WERI-Rb-1 (cell line): Measurements from ENCODE around the gene SLC7A11.

Source experiments
- DNase-seq: peaks from one replicate; pipeline ENCODE4 v3.0.0-alpha.2; 2020
- H3K27ac ChIP-seq: fragments of 250-450 bp; sonication (Bioruptor Pico); 2 replicates; pipeline ENCODE4 v1.5.1; 2020; ENCODE audit warnings: mild to moderate bottlenecking, moderate library complexity
- H3K27me3 ChIP-seq: fragments of 250-450 bp; sonication (Bioruptor Pico); 2 replicates; pipeline ENCODE4 v1.5.1; 2021; ENCODE audit warnings: mild to moderate bottlenecking, low read depth, moderate library complexity; ENCODE audit not compliant: insufficient read depth, severe bottlenecking
- H3K36me3 ChIP-seq: fragments of 250-450 bp; sonication (Bioruptor Pico); 2 replicates; pipeline ENCODE4 v1.5.1; 2020; ENCODE audit warnings: mild to moderate bottlenecking, moderate library complexity
- H3K4me3 ChIP-seq: 2 replicates; pipeline ENCODE4 v1.5.1; 2011; ENCODE audit warnings: low read depth, mild to moderate bottlenecking, control low read depth, low read length
- H3K9me3 ChIP-seq: fragments of 250-450 bp; sonication (Bioruptor Pico); 2 replicates; pipeline ENCODE4 v1.5.1; 2021; ENCODE audit warnings: mild to moderate bottlenecking, moderate library complexity; ENCODE audit not compliant: severe bottlenecking
- TF ChIP-seq, protein P1 (sequence below): IDR thresholded peaks from 2 replicates; pipeline ENCODE4 v1.5.1; 2011; ENCODE audit warnings: low read depth, mild to moderate bottlenecking, control low read depth, inconsistent platforms, low read length

Gene SLC7A11

DNA sequence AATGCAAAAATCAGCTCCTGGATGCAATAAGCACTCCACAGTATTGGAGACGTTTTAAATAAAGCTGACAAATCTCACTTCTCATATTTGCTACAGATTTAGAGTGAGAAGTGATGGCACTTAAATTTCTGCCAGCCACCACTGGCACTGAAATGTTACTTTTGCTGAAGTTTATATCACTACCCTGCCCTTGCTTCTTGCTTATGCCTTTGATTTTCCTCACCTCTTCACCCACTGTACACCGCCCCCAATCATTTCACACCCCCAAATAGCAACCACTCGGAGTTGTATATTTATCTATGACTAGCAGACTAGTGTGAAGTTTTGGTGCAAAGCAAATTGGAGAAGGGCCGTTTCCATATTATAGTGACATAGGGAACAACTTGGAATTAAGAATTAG is 19.9 kb upstream of the SLC7A11 start:
- Histone ChIP-seq H3K36me3 (no peaks in the 10 kb centered on the region), H3K27ac (no peak overlapping the region), H3K4me3 (no peak overlapping the region), H3K9me3 (no peaks in the 10 kb centered on the region), H3K27me3 (no peaks in the 10 kb centered on the region)
- DNase-seq, result no peak
- TF ChIP-seq, protein P1, sequence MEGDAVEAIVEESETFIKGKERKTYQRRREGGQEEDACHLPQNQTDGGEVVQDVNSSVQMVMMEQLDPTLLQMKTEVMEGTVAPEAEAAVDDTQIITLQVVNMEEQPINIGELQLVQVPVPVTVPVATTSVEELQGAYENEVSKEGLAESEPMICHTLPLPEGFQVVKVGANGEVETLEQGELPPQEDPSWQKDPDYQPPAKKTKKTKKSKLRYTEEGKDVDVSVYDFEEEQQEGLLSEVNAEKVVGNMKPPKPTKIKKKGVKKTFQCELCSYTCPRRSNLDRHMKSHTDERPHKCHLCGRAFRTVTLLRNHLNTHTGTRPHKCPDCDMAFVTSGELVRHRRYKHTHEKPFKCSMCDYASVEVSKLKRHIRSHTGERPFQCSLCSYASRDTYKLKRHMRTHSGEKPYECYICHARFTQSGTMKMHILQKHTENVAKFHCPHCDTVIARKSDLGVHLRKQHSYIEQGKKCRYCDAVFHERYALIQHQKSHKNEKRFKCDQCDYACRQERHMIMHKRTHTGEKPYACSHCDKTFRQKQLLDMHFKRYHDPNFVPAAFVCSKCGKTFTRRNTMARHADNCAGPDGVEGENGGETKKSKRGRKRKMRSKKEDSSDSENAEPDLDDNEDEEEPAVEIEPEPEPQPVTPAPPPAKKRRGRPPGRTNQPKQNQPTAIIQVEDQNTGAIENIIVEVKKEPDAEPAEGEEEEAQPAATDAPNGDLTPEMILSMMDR, result no peak

DNA sequence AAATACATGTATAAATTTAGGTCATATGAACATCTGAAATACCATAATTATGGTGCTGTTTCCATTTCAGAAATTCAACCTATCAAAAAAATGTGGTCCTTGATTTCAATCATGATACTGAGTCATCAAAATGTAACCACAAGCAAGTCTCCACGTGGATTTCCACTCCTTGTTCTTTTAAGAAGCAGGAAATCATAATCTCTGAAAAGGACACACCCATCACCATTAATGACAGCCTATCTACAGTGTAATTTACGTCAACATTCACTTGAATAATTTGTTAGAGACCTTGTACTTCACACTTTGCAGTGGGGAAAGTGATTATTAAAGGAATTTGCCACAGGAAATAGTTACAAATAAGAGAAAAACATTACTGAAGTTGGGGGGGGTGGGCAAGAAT is 17.7 kb upstream of the SLC7A11 start:
- DNase-seq, result no peak
- no peak overlapping the region for H3K27ac ChIP-seq

DNA sequence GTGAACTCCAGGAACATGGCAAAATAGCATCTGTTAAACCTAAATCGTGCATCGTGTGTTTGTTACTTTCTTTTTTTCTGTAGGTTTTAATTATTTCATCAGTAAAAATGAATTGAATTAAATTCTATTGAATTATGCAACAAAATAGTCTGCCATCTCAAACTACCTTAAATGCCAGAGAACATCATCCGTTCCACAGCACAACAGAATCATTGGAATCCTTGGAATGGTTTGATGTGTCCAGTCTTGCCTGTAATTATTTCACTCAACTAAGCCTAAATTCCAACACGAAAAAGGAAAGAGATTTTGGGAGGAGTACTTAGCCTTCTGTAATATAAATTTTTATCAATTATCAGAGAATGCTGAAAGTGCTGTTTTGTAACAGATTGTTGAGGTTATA is 17.1 kb upstream of the SLC7A11 start:
- TF ChIP-seq, protein P1, result no peak
- Histone ChIP-seq H3K27ac (no peak overlapping the region), H3K4me3 (no peak overlapping the region), H3K27me3 (no peaks in the 10 kb centered on the region), H3K9me3 (no peaks in the 10 kb centered on the region), H3K36me3 (no peaks in the 10 kb centered on the region)
- DNase-seq, result no peak

More for the DNA sequence above, 17.7 kb upstream of the SLC7A11 start:
- Histone ChIP-seq H3K9me3 (no peaks in the 10 kb centered on the region), H3K4me3 (no peak overlapping the region), H3K27me3 (no peaks in the 10 kb centered on the region), H3K36me3 (no peaks in the 10 kb centered on the region)
- TF ChIP-seq, protein P1, result no peak

DNA sequence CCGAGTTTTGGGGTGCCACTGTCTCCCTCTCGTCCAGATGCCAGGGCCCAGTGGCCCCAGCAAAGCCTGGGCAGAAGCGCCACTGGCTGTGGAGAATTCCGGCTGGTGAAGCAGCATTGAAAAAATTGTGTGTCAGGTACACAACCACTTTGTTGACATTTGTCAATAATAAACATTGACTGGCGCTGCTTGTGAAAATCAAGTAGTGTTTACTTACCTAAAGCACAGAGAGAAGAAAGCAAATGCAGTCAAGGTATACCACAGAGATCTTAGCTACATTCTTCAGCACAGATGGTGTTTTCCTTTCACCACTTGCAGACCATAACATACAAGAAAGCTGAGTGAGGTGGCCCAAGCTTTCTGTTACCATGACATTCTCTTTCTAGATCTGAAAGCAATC is 14.5 kb upstream of the SLC7A11 start:
- Histone ChIP-seq H3K9me3 (no peaks in the 10 kb centered on the region), H3K4me3 (no peak overlapping the region), H3K36me3 (no peaks in the 10 kb centered on the region), H3K27me3 (no peaks in the 10 kb centered on the region), H3K27ac (no peak overlapping the region)
- DNase-seq, result no peak
- TF ChIP-seq, protein P1, result no peak

DNA sequence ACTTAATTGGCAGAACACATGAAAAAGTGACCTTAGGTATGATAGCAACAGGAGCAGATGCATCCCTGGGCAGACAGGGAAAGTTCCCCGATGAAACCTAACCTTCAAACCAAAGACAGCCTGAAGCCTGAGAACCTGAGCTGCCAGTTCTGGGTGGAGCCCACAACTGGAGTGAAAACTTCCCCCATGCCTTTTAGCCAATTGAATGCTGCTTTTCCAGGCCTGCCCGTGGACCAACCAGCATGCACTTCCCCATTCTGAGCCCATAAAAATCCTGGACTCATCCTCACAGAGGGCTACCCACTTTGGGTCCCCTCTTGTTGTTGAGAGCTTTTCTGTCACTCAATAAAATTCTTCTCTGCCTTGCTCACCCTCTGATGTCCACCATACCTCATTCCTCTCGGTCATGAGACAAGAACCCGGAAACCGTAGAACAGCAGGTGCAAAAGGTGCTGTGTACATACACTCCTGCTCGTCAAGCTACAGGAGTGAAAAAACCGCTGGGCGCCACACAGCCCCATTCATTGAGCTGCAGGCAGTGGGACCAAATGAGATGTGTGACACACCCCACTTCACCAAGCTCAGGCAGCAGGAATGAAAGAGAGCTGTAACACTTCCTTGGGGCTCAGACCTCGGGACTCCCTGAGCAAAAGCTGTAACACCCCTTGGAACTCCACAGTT is 13.9 kb upstream of the SLC7A11 start:
- Histone ChIP-seq H3K4me3 (no peak overlapping the region), H3K36me3 (no peaks in the 10 kb centered on the region), H3K9me3 (no peaks in the 10 kb centered on the region), H3K27me3 (no peaks in the 10 kb centered on the region), H3K27ac (no peak overlapping the region)
- DNase-seq, result no peak
- TF ChIP-seq, protein P1, result no peak

DNA sequence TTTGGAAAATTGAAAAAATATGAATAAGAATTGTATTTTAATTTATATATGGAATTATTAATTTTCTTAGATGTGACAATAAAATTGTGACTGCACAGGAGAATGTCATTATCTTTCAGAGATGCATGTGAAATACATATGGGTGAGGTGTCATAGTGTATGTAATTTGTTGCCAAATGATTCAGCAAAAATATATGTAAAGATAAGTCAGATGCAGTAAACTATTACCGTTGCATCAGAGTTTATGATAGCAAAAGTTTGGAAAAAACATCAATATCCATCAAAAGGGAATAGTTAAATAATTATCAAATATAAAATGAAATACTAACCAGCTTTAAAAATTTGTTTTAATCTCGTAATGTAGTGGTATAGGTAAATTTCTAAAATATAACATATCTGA is 10.4 kb upstream of the SLC7A11 start:
- Histone ChIP-seq H3K9me3 (no peaks in the 10 kb centered on the region), H3K4me3 (no peak overlapping the region), H3K36me3 (no peaks in the 10 kb centered on the region), H3K27ac (no peak overlapping the region), H3K27me3 (no peaks in the 10 kb centered on the region)
- no peak for DNase-seq
- TF ChIP-seq, protein P1, result no peak
